K562 (cell line): ENCODE measurements around the gene ARFRP1. TPM values are rescaled to one million over a fixed set of nuclear protein-coding genes. Genes with fewer than 3 reads are reported as not detected.

Source experiments
- LARP7 ChIP-seq: fragments of 450-650 bp; IDR thresholded peaks from 2 replicates; pipeline ENCODE4 v1.6.1; 2016
- NFATC3 ChIP-seq: fragments of 450-650 bp; IDR thresholded peaks from 2 replicates; pipeline ENCODE4 v1.6.1; 2017; ENCODE audit warnings: mild to moderate bottlenecking
- RBM14 ChIP-seq: fragments of 200-400 bp; formaldehyde crosslinking; IDR thresholded peaks from 2 replicates; pipeline ENCODE4 v1.6.1; 2018; ENCODE audit warnings: low read depth, mild to moderate bottlenecking, low read length, moderate library complexity, borderline replicate concordance; ENCODE audit not compliant: insufficient read depth
- SAFB ChIP-seq: fragments of 200-400 bp; formaldehyde crosslinking; IDR thresholded peaks from 2 replicates; pipeline ENCODE4 v1.6.1; 2017; ENCODE audit warnings: low read depth, low read length, borderline replicate concordance
- SMC3 ChIP-seq: conservative IDR thresholded peaks from 2 replicates; pipeline ENCODE4 v1.6.1; 2011; ENCODE audit warnings: low read depth, low read length, improper control_type of control experiment; ENCODE audit not compliant: insufficient read depth
- ZNF24 ChIP-seq: fragments of 450-650 bp; IDR thresholded peaks from 2 replicates; pipeline ENCODE4 v1.6.1; 2016
- ZNF253 ChIP-seq: fragments of 250-450 bp; sonication (Bioruptor Pico); conservative IDR thresholded peaks from 2 replicates; pipeline ENCODE4 v1.6.1; 2021; ENCODE audit warnings: mild to moderate bottlenecking
- ZNF561 ChIP-seq: fragments of 450-650 bp; formaldehyde crosslinking; conservative IDR thresholded peaks from 2 replicates; pipeline ENCODE4 v1.4.0; 2020; ENCODE audit warnings: mild to moderate bottlenecking, moderate library complexity
- polyA plus RNA-seq, 8 experiments: library from polyadenylated mRNA; depleted of rRNA in 4 of 8; stranded (reverse) in 5 of 8; unstranded in 3 of 8; fragments of >200 nt; fragmentation: Nextera tagmentation in 2 of 8; fragmentation: Illumina TruSeq in 1 of 8; extraction: Ambion mirVana in 2 of 8; extraction: Trizol in 1 of 8; gene quantifications; 2 replicates each; pipeline versions ENCODE4 v1.2.1 to v1.2.3, GENCODE V29; 2011 to 2014; ENCODE audit warnings: inconsistent platforms in 1 of 8, missing spikeins in 1 of 8
- total RNA-seq, 7 experiments: library from RNA; depleted of rRNA in 6 of 7; stranded (reverse); fragments of >200 nt in 6 of 7; fragmentation: Illumina TruSeq in 2 of 7; extraction: Trizol in 2 of 7; gene quantifications; 2 replicates each; pipeline versions ENCODE4 v1.2.1 to v1.2.3, GENCODE V29; 2011 to 2021; ENCODE audit warnings: low replicate concordance in 1 of 7
- TF ChIP-seq, protein P1 (sequence below): fragments of 450-650 bp; IDR thresholded peaks from 2 replicates; pipeline ENCODE4 v1.7.1; 2018; ENCODE audit warnings: mild to moderate bottlenecking, low read depth; ENCODE audit not compliant: partially characterized antibody
- TF ChIP-seq, protein P2 (sequence below), 2 experiments: fragments of 450-650 bp; IDR thresholded peaks; 2 replicates each; pipeline ENCODE4 v1.6.1; 2016; ENCODE audit warnings: mild to moderate bottlenecking in 2 of 2, borderline replicate concordance in 1 of 2, low read depth in 1 of 2, moderate library complexity in 1 of 2
- TF ChIP-seq, protein P3 (sequence below): fragments of 150-350 bp; conservative IDR thresholded peaks from 2 replicates; pipeline ENCODE4 v1.6.1; 2014; ENCODE audit warnings: low read length

The ARFRP1 gene
- total and polyA plus RNA-seq, 9 of the 15 experiments (the other 6 are each of a cell fraction or from before 2014, with no cell fraction given) = 2.2 to 78.9 (median 37.3) TPM

DNA sequence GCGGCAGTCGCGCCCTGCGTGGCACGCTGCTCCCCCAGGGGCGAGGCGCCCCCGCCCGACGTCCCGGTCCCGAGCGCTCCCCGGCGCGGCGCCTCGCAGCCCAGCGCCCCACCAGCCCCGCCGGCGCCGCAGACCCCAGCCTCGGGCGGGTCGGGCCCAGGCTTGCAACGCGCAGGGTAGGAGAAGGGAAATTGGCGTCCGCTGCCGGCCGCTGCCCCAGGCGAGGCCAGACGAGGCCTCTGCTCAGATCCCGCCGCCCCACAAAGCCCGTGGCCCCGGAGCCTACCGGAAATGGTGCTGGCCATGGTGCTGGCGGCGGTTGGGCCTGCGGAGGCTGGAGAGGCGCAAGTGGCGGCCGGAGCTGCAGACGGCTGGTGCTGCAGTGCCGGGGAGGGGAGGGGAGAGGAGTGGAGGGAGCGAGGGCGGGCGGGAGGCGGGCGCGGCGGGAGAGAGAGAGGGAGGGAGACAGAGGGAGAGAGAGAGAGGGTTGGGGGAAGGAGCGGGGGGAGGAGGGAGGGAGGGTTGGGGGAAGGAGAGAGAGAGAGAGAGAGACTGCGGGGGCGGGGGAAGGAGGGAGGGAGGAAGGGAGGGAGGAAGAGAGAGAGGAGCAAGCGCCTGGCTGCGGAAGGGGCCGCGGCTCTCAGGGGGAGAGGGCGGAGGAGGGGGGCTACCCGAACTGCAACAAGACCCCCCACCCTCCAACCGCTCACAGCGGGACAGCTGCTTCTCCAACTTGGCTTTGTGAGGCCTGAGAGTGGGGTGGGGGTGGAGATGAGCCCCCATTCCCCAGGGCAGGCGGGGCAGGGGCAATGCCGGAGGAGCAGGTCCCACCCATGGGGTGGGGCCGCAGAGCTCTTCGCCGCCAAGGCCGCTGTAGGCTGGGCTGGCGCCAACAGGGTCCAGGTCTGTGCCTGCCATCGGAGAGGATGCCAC lies 54.5 kb downstream of the ARFRP1 start, which contains the start of gene STMN3 (continued):
- no peak for TF ChIP-seq SAFB
- peak; percentile 39; the same call in 1 of the 2 replicates for TF ChIP-seq ZNF24
- TF ChIP-seq RBM14 = no peak
- TF ChIP-seq LARP7 = no peak
- TF ChIP-seq, protein P1, sequence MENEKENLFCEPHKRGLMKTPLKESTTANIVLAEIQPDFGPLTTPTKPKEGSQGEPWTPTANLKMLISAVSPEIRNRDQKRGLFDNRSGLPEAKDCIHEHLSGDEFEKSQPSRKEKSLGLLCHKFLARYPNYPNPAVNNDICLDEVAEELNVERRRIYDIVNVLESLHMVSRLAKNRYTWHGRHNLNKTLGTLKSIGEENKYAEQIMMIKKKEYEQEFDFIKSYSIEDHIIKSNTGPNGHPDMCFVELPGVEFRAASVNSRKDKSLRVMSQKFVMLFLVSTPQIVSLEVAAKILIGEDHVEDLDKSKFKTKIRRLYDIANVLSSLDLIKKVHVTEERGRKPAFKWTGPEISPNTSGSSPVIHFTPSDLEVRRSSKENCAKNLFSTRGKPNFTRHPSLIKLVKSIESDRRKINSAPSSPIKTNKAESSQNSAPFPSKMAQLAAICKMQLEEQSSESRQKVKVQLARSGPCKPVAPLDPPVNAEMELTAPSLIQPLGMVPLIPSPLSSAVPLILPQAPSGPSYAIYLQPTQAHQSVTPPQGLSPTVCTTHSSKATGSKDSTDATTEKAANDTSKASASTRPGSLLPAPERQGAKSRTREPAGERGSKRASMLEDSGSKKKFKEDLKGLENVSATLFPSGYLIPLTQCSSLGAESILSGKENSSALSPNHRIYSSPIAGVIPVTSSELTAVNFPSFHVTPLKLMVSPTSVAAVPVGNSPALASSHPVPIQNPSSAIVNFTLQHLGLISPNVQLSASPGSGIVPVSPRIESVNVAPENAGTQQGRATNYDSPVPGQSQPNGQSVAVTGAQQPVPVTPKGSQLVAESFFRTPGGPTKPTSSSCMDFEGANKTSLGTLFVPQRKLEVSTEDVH = no peak
- 0 out of 2 replicates have a peak, but pooled peaks have one; percentile 17 for TF ChIP-seq SMC3
- no peak for TF ChIP-seq NFATC3
- no peak for TF ChIP-seq ZNF253 (CRISPR knock-in tag)
- TF ChIP-seq ZNF561 (CRISPR knock-in tag) = no peak
- TF ChIP-seq, protein P2, sequence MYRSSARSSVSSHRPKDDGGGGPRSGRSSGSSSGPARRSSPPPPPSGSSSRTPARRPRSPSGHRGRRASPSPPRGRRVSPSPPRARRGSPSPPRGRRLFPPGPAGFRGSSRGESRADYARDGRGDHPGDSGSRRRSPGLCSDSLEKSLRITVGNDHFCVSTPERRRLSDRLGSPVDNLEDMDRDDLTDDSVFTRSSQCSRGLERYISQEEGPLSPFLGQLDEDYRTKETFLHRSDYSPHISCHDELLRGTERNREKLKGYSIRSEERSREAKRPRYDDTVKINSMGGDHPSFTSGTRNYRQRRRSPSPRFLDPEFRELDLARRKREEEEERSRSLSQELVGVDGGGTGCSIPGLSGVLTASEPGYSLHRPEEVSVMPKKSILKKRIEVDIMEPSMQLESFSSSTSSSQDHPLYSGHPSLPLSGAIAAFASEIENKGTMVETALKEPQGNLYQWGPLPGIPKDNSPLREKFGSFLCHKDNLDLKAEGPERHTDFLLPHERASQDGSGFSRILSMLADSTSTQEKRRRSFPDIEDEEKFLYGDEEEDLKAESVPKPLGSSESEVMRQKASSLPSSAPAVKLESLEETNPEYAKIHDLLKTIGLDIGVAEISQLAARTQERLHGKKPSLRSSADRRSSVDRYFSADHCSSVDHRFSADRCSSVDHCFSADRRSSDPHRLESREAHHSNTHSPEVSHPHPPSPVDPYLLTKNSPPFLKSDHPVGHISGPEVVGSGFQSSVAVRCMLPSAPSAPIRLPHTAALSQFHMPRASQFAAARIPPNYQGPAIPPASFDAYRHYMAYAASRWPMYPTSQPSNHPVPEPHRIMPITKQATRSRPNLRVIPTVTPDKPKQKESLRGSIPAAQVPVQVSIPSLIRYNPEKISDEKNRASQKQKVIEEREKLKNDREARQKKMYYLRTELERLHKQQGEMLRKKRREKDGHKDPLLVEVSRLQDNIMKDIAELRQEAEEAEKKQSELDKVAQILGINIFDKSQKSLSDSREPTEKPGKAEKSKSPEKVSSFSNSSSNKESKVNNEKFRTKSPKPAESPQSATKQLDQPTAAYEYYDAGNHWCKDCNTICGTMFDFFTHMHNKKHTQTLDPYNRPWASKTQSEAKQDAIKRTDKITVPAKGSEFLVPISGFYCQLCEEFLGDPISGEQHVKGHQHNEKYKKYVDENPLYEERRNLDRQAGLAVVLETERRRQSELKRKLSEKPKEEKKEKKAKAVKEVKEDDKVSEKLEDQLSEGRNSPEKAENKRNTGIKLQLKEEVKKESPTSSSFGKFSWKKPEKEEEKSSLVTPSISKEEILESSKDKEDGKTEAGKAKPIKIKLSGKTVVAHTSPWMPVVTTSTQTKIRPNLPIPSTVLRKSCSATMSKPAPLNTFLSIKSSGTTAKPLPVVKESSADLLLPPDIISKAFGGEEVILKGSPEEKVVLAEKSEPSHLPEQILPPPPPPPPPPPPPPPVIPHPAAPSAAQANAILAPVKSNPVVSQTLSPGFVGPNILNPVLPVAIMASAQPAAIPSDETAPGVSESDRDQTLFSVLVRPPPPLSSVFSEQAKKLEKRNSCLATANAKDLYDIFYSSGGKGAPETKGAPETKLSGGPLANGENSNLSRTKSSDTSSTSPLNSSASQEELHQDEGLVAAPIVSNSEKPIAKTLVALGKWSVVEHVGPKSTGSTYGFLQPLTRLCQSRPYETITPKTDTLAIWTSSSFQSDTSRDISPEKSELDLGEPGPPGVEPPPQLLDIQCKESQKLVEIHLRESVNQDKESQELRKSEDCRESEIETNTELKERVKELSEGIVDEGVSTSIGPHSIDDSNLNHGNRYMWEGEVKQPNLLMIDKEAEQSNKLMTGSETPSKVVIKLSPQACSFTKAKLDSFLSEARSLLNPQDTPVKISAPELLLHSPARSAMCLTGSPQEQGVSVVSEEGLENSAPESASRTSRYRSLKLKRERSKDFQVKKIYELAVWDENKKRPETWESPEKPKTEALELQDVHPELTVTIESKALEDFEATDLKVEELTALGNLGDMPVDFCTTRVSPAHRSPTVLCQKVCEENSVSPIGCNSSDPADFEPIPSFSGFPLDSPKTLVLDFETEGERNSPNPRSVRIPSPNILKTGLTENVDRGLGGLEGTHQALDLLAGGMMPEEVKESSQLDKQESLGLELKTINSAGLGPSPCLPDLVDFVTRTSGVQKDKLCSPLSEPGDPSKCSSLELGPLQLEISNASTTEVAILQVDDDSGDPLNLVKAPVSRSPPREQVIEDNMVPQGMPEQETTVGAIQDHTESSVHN (IDR thresholded peaks at IDR 0.05; ENCODE audit: borderline replicate concordance in 1 of 2, low read depth in 1 of 2) = no peak
- TF ChIP-seq, protein P3, sequence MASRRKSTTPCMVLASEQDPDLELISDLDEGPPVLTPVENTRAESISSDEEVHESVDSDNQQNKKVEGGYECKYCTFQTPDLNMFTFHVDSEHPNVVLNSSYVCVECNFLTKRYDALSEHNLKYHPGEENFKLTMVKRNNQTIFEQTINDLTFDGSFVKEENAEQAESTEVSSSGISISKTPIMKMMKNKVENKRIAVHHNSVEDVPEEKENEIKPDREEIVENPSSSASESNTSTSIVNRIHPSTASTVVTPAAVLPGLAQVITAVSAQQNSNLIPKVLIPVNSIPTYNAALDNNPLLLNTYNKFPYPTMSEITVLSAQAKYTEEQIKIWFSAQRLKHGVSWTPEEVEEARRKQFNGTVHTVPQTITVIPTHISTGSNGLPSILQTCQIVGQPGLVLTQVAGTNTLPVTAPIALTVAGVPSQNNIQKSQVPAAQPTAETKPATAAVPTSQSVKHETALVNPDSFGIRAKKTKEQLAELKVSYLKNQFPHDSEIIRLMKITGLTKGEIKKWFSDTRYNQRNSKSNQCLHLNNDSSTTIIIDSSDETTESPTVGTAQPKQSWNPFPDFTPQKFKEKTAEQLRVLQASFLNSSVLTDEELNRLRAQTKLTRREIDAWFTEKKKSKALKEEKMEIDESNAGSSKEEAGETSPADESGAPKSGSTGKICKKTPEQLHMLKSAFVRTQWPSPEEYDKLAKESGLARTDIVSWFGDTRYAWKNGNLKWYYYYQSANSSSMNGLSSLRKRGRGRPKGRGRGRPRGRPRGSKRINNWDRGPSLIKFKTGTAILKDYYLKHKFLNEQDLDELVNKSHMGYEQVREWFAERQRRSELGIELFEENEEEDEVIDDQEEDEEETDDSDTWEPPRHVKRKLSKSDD = no peak
